ENCODE data around the gene ESR1.

GRCh38 chr6:151760486-151760885 lies 47.0 kb upstream of the ESR1 start:
- TF ChIP-seq CTCF (IDR thresholded peaks at IDR 0.05) (no peak), POLR2A (IDR thresholded peaks at IDR 0.05) (no peak), EP300 (IDR thresholded peaks at IDR 0.05) (no peak)

All from tibial nerve (tissue), 4 donors.